Dedifferentiated amniotic fluid mesenchymal stem cell (primary cell): ENCODE results near the gene ARHGAP24.

ENCODE experiments used
- DNase-seq: peaks from one replicate; pipeline ENCODE4 v3.0.0-alpha.2; 2016; ENCODE audit errors: extremely low spot score

Gene ARHGAP24

GRCh38 chr4:85777908-85778631 lies 303.1 kb downstream of the ARHGAP24 start:
- DNase-seq: no peak

- peak; percentile 45 for DNase-seq
Observed at GRCh38 chr4:85778632-85779131, 303.7 kb downstream of the ARHGAP24 start.

GRCh38 chr4:85779165-85779564 lies 304.2 kb downstream of the ARHGAP24 start:
- peak; percentile 53 for DNase-seq

- DNase-seq: no peak
Observed at GRCh38 chr4:85780664-85781063, 305.7 kb downstream of the ARHGAP24 start.

- peak; percentile 21 for DNase-seq
Observed at GRCh38 chr4:85783483-85783882, 308.5 kb downstream of the ARHGAP24 start.

- no peak for DNase-seq
Observed at GRCh38 chr4:85783900-85784299, 308.9 kb downstream of the ARHGAP24 start.

GRCh38 chr4:85784348-85784747 lies 309.4 kb downstream of the ARHGAP24 start:
- no peak for DNase-seq

GRCh38 chr4:85784947-85785346 lies 310.0 kb downstream of the ARHGAP24 start:
- no peak for DNase-seq

GRCh38 chr4:85787133-85787532 lies 312.2 kb downstream of the ARHGAP24 start:
- peak; percentile 64 for DNase-seq

GRCh38 chr4:85788604-85789003 lies 313.7 kb downstream of the ARHGAP24 start:
- no peak for DNase-seq

GRCh38 chr4:85789241-85789640 lies 314.3 kb downstream of the ARHGAP24 start:
- DNase-seq: no peak

- DNase-seq: peak; percentile 55
Observed at GRCh38 chr4:85790582-85790981, 315.6 kb downstream of the ARHGAP24 start.

GRCh38 chr4:85792376-85793232 lies 317.7 kb downstream of the ARHGAP24 start:
- DNase-seq: no peak

GRCh38 chr4:85793233-85793585 lies 318.3 kb downstream of the ARHGAP24 start:
- DNase-seq: peak; percentile 38

- DNase-seq: no peak
Observed at GRCh38 chr4:85798012-85798770, 323.2 kb downstream of the ARHGAP24 start.

- DNase-seq: no peak
Observed at GRCh38 chr4:85803856-85804255, 328.9 kb downstream of the ARHGAP24 start.

- no peak for DNase-seq
Observed at GRCh38 chr4:85805891-85806290, 330.9 kb downstream of the ARHGAP24 start.

- no peak for DNase-seq
Observed at GRCh38 chr4:85806334-85806733, 331.4 kb downstream of the ARHGAP24 start.

- DNase-seq: peak; percentile 15
Observed at GRCh38 chr4:85807247-85807950, 332.4 kb downstream of the ARHGAP24 start.

- no peak for DNase-seq
Observed at GRCh38 chr4:85808104-85808503, 333.2 kb downstream of the ARHGAP24 start.

GRCh38 chr4:85808864-85809263 lies 333.9 kb downstream of the ARHGAP24 start:
- DNase-seq: no peak
